Mesenchymal stem cell (in vitro differentiated cells and primary cell): ENCODE measurements around the gene ZNF319.

Experiments
- DNase-seq: peaks from one replicate; pipeline ENCODE4 v3.0.0-alpha.2; 2013
- H2AFZ ChIP-seq: one replicate; pipeline ENCODE4 v1.6.1; 2013; ENCODE audit warnings: low read depth, mild to moderate bottlenecking, control low read depth, inconsistent platforms, low read length, moderate library complexity
- H2AK5ac ChIP-seq: 2 replicates; pipeline ENCODE4 v1.6.1; 2013; ENCODE audit warnings: low read length, moderate library complexity, mild to moderate bottlenecking, inconsistent platforms; ENCODE audit not compliant: severe bottlenecking
- H2BK120ac ChIP-seq: one replicate; pipeline ENCODE4 v1.6.1; 2013; ENCODE audit warnings: low read depth, mild to moderate bottlenecking, inconsistent platforms, low read length, moderate library complexity
- H2BK12ac ChIP-seq, 2 experiments: one replicate each; pipeline ENCODE4 v1.6.1; 2013; ENCODE audit warnings: inconsistent platforms in 2 of 2, low read length in 2 of 2, mild to moderate bottlenecking in 2 of 2, moderate library complexity in 2 of 2, control low read depth in 1 of 2
- H2BK15ac ChIP-seq: one replicate; pipeline ENCODE4 v1.6.1; 2013; ENCODE audit warnings: mild to moderate bottlenecking, low read depth, inconsistent platforms; ENCODE audit not compliant: poor library complexity, severe bottlenecking
- H2BK5ac ChIP-seq: 2 replicates; pipeline ENCODE4 v1.6.1; 2013; ENCODE audit warnings: low read depth, mild to moderate bottlenecking, low read length, control low read depth, inconsistent platforms; ENCODE audit not compliant: poor library complexity, severe bottlenecking
- H3K14ac ChIP-seq, 2 experiments: one replicate each; pipeline ENCODE4 v1.6.1; 2013; ENCODE audit warnings: inconsistent platforms in 2 of 2, low read length in 2 of 2, control low read depth in 1 of 2, mild to moderate bottlenecking in 1 of 2, moderate library complexity in 1 of 2
- H3K18ac ChIP-seq, 2 experiments: one replicate each; pipeline ENCODE4 v1.6.1; 2013; ENCODE audit warnings: inconsistent platforms in 2 of 2, low read length in 2 of 2, control low read depth in 1 of 2, low read depth in 1 of 2, mild to moderate bottlenecking in 1 of 2
- H3K23ac ChIP-seq, 2 experiments: one replicate each; pipeline ENCODE4 v1.6.1; 2013; ENCODE audit warnings: inconsistent platforms in 2 of 2, low read length in 2 of 2, mild to moderate bottlenecking in 2 of 2, moderate library complexity in 2 of 2, control low read depth in 1 of 2
- H3K27ac ChIP-seq: 2 replicates; pipeline ENCODE4 v1.5.1; 2013; ENCODE audit warnings: mild to moderate bottlenecking, moderate library complexity, low read length, control low read depth, inconsistent platforms; ENCODE audit not compliant: poor library complexity, severe bottlenecking
- H3K27me3 ChIP-seq, 2 experiments: 2 replicates each; pipeline versions ENCODE4 v1.6.1 to v1.7.0; 2013; ENCODE audit warnings: low read length in 2 of 2, mild to moderate bottlenecking in 2 of 2, moderate library complexity in 2 of 2, control low read depth in 1 of 2, inconsistent platforms in 1 of 2; ENCODE audit not compliant: control insufficient read depth in 1 of 2, insufficient read depth in 1 of 2
- H3K36me3 ChIP-seq, 2 experiments: 2 replicates each; pipeline versions ENCODE4 v1.6.1 to v1.7.0; 2013; ENCODE audit warnings: low read length in 2 of 2, control low read depth in 1 of 2, inconsistent platforms in 1 of 2, low read depth in 1 of 2, mild to moderate bottlenecking in 1 of 2; ENCODE audit not compliant: insufficient read depth in 2 of 2, control insufficient read depth in 1 of 2
- H3K4ac ChIP-seq, 2 experiments: one replicate each; pipeline ENCODE4 v1.6.1; 2013; ENCODE audit warnings: inconsistent platforms in 2 of 2, low read length in 2 of 2, mild to moderate bottlenecking in 2 of 2, moderate library complexity in 2 of 2, control low read depth in 1 of 2, low read depth in 1 of 2
- H3K4me1 ChIP-seq: 2 replicates; pipeline ENCODE4 v1.6.1; 2013; ENCODE audit warnings: low read depth, low read length, control low read depth; ENCODE audit not compliant: control insufficient read depth, insufficient read depth
- H3K4me2 ChIP-seq: 2 replicates; pipeline ENCODE4 v1.6.1; 2013; ENCODE audit warnings: low read length, mild to moderate bottlenecking, inconsistent platforms; ENCODE audit not compliant: poor library complexity, severe bottlenecking
- H3K4me3 ChIP-seq, 2 experiments: 2 replicates each; pipeline versions ENCODE4 v1.5.1 to v1.7.0; 2013; ENCODE audit warnings: low read length in 2 of 2, mild to moderate bottlenecking in 2 of 2, control low read depth in 1 of 2, low read depth in 1 of 2; ENCODE audit not compliant: insufficient read depth in 1 of 2
- H3K79me1 ChIP-seq: replicated peaks from 2 replicates; pipeline ENCODE4 v1.6.1; 2013; ENCODE audit warnings: mild to moderate bottlenecking, control low read depth, low read length, inconsistent platforms; ENCODE audit not compliant: poor library complexity, severe bottlenecking
- H3K9ac ChIP-seq: 2 replicates; pipeline ENCODE4 v1.7.0; 2013; ENCODE audit warnings: mild to moderate bottlenecking, low read length, moderate library complexity
- H3K9me3 ChIP-seq: 2 replicates; pipeline ENCODE4 v1.7.0; 2013; ENCODE audit warnings: mild to moderate bottlenecking, low read length; ENCODE audit not compliant: control insufficient read depth
- H4K8ac ChIP-seq: one replicate; pipeline ENCODE4 v1.6.1; 2013; ENCODE audit warnings: inconsistent platforms, mild to moderate bottlenecking, low read length, moderate library complexity
- H4K91ac ChIP-seq: one replicate; pipeline ENCODE4 v1.6.1; 2013; ENCODE audit warnings: mild to moderate bottlenecking, low read length, inconsistent platforms
- WGBS: methylation state at CpG from one replicate; pipeline ENCODE4 v1.1.7; 2013; ENCODE audit warnings: mixed read lengths; 5-methylcytosine and 5-hydroxymethylcytosine counted together

Gene ZNF319

GRCh38 chr16:58025351-58026138 is 25.1 kb upstream of the ZNF319 start, which contains the start of gene MMP15:
Gene MMP15, plus strand, starts transcription at chr16:58025754. Its CDS starts 597 bp downstream, at chr16:58026351.
- under 1% methylated on average over 51 of the region's 90 CpGs for WGBS
- peak; percentile 68 for DNase-seq
- peak within 1 kb of the TSS; percentile 87 for H3K4me2 ChIP-seq
- peak within 1 kb of the TSS; percentile 72 for H4K8ac ChIP-seq
- H3K23ac ChIP-seq, result peak within 1 kb of the TSS in 1 of 2 experiments; percentile 92
- H3K4me1 ChIP-seq, result peaks cover 53% of the 10 kb centered on the region
- H2AK5ac ChIP-seq, result no peak within 1 kb of the TSS
- no peak within 1 kb of the TSS for H2BK120ac ChIP-seq
- peak within 1 kb of the TSS; percentile 60 for H3K9ac ChIP-seq
- peak within 1 kb of the TSS; percentile 72 to 78 for H3K4me3 ChIP-seq
- peak within 1 kb of the TSS in 1 of 2 experiments; percentile 53 for H3K4ac ChIP-seq
- H3K79me1 ChIP-seq, result peaks cover 7% of the 10 kb centered on the region
- peak within 1 kb of the TSS; percentile 71 to 92 for H3K18ac ChIP-seq
- H2BK12ac ChIP-seq, result peak within 1 kb of the TSS in 1 of 2 experiments; percentile 66
- H3K27ac ChIP-seq, result no peak within 1 kb of the TSS
- peak within 1 kb of the TSS in 1 of 2 experiments; percentile 26 for H3K14ac ChIP-seq
- H2BK15ac ChIP-seq, result peak within 1 kb of the TSS; percentile 74
- peaks cover 34 to 44% of the 10 kb centered on the region in 2 experiments for H3K27me3 ChIP-seq
- H2AFZ ChIP-seq, result peak within 1 kb of the TSS; percentile 57
- no peak within 1 kb of the TSS for H2BK5ac ChIP-seq
- no peaks in the 10 kb centered on the region for H3K9me3 ChIP-seq
- H4K91ac ChIP-seq, result peak within 1 kb of the TSS; percentile 87
- H3K36me3 ChIP-seq, result peaks cover 0 to 21% of the 10 kb centered on the region in 2 experiments

DNA sequence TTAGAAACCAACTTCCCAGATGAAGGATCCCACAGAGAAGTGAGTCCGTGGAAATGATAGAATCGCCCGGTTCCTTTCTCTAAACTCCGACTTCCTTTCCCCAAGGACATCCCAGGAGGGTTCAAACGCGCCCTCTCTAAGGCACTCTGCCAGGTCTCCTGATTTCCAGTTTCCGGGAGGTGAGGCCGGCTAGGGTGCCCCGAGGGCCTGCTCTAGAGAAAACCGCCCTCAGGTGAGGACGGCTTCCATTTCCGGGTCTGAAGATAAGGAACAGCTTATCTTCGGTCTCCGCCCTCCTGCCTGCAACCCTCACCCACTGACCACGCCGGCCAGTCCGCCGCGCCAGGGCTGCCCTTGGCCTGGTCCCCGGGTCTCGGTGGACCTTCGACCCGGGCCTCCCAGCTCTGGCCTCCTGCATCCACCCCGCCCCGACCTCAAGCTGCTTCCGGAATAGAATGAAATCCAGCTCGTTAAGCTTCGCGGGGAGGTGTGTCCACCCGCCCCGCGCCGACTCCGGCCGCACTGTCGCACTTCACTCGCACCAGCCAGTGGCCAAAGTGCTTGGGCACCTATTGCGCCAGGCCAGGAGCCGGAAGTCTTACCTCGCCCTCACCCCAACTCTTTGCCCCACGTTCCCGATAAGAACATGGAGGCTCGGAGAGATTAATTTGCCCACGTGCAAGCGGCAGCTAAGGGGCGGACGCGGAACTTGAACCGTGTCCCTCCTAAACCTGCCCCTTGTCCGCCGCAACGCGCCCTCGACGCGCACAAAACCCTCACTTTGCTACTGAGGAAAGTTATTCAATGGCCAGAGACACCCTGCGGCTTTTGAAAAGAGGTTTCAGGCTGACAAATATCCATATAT is 24.2 kb upstream of the ZNF319 start:
- peak overlapping the region; percentile 50 to 71 for H3K18ac ChIP-seq
- H2BK15ac ChIP-seq, result peak overlapping the region; percentile 74
- H4K91ac ChIP-seq, result peak overlapping the region; percentile 10
- peak overlapping the region in 1 of 2 experiments; percentile 24 for H2BK12ac ChIP-seq
- peak overlapping the region; percentile 48 to 78 for H3K4me3 ChIP-seq
- peaks cover 7% of the 10 kb centered on the region for H3K79me1 ChIP-seq
- H2BK5ac ChIP-seq, result no peak overlapping the region
- DNase-seq, result peak; percentile 33
- no peak overlapping the region for H3K4ac ChIP-seq
- WGBS, result 9% methylated on average over 56 of the region's 57 CpGs
- peak overlapping the region; percentile 72 for H4K8ac ChIP-seq
- H2AFZ ChIP-seq, result peak overlapping the region; percentile 57
- peak overlapping the region in 1 of 2 experiments; percentile 36 for H3K23ac ChIP-seq
- peak overlapping the region; percentile 60 for H3K9ac ChIP-seq
- no peak overlapping the region for H3K27ac ChIP-seq
- H3K9me3 ChIP-seq, result no peaks in the 10 kb centered on the region
- no peak overlapping the region for H2AK5ac ChIP-seq
- H3K14ac ChIP-seq, result no peak overlapping the region
- peaks cover 4 to 24% of the 10 kb centered on the region in 2 experiments for H3K36me3 ChIP-seq
- peaks cover 53% of the 10 kb centered on the region for H3K4me1 ChIP-seq
- H3K4me2 ChIP-seq, result peak overlapping the region; percentile 87
- no peak overlapping the region for H2BK120ac ChIP-seq
- peaks cover 30 to 44% of the 10 kb centered on the region in 2 experiments for H3K27me3 ChIP-seq

DNA sequence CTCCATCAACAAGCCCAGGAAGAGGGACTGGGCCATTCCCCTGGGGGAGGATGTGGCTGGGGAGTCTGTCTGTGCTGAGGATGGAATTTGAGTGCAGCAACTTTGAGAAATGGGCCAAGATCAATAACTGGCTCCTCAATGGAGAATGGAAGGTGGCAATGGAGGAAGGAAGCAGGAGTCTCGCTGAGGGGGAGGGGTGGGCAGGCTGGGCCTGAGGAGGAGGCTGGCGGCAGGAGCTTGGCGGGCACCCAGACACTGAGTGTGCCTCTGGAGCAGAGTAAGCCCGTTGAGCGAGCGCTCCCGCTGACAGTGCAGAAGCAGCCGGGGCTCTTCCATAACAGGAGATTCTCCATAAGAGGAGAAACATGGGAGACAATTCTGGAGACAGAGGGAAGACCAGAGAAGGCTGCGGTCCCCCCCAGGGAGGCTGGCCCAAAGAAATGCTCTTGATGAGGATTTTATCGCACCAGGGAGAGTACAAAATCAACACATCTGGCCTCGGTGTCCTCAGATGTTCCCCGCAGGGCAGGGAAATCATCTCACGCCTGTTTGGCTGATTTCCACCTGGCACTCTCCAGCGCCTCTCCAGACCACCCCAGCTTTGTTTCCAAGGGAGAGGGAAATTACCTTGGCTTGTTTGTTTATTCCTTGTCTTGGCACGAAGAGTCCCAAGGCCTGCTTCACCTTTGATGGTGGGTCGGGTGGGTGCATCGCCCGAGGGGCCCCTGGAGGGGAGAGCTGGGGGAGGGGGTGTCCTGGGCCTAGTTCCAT is 22.3 kb upstream of the ZNF319 start:
- H2BK5ac ChIP-seq, result no peak overlapping the region
- H2BK12ac ChIP-seq, result peak overlapping the region in 1 of 2 experiments; percentile 54
- H2BK15ac ChIP-seq, result no peak overlapping the region
- no peak overlapping the region for H3K23ac ChIP-seq
- no peaks in the 10 kb centered on the region for H3K9me3 ChIP-seq
- H3K4me2 ChIP-seq, result no peak overlapping the region
- H3K4me1 ChIP-seq, result peaks cover 43% of the 10 kb centered on the region
- H2AFZ ChIP-seq, result no peak overlapping the region
- H3K14ac ChIP-seq, result peak overlapping the region in 1 of 2 experiments; percentile 74
- H3K9ac ChIP-seq, result peak overlapping the region; percentile 72
- H3K36me3 ChIP-seq, result peaks cover 18 to 32% of the 10 kb centered on the region in 2 experiments
- H3K18ac ChIP-seq, result peak overlapping the region; percentile 9 to 35
- peak overlapping the region in 1 of 2 experiments; percentile 38 for H3K4ac ChIP-seq
- peak overlapping the region; percentile 90 for H4K91ac ChIP-seq
- H4K8ac ChIP-seq, result peak overlapping the region; percentile 46
- H3K27ac ChIP-seq, result no peak overlapping the region
- DNase-seq, result no peak
- no peak overlapping the region for H2BK120ac ChIP-seq
- peak overlapping the region in 1 of 2 experiments; percentile 58 for H3K4me3 ChIP-seq
- peaks cover 14 to 34% of the 10 kb centered on the region in 2 experiments for H3K27me3 ChIP-seq
- H2AK5ac ChIP-seq, result no peak overlapping the region
- WGBS, result 58% methylated on average over 14 of the region's 18 CpGs
- H3K79me1 ChIP-seq, result peaks cover under 1% of the 10 kb centered on the region
